Vagina (tissue), 2 donors: ENCODE results near the gene DTX1.

Experiments
- POLR2A ChIP-seq, 2 donors: fragments of 450-650 bp; IDR thresholded peaks; one replicate each; pipeline ENCODE4 v1.6.1; 2017; ENCODE audit warnings: antibody characterized with exemption in 2 of 2, mild to moderate bottlenecking in 2 of 2, moderate library complexity in 2 of 2
- TF ChIP-seq, protein P1 (sequence below), 3 experiments: fragments of 450-650 bp in 2 of 3; fragments of 200-600 bp in 1 of 3; sonication (generic) in 1 of 3; IDR thresholded peaks; one replicate each; pipeline ENCODE4 v1.5.1; 2017 to 2019; ENCODE audit warnings: antibody characterized with exemption in 3 of 3, mild to moderate bottlenecking in 2 of 3, moderate library complexity in 2 of 3

DNA sequence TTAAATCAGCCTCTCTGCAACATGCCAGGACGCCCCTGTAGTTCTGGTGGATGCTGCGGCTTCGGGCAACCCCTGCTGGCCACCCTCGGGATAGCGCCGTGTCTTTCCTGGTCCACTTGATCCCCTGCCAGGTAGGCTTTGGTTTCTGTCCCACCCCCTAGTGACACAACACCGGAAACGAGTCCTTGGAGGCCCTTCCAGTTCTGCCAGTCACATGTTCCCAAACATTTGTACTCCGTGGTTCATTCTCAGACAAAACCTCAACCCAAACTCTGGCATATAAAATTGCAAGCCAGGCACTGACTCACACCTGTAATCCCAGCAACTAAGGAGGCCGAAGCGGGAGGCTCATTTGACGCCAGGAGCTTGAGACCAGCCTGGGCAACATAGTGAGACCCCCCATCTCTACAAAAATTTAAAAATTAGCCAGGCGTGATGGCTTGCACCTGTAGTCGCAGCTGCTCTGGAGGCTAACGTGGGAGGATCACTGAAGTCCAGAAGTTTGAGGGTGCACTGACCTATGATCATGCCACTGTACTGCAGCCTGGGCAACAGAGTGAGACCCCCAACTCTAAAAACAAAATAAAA is 42.0 kb downstream of the DTX1 start:
- TF ChIP-seq, protein P1, sequence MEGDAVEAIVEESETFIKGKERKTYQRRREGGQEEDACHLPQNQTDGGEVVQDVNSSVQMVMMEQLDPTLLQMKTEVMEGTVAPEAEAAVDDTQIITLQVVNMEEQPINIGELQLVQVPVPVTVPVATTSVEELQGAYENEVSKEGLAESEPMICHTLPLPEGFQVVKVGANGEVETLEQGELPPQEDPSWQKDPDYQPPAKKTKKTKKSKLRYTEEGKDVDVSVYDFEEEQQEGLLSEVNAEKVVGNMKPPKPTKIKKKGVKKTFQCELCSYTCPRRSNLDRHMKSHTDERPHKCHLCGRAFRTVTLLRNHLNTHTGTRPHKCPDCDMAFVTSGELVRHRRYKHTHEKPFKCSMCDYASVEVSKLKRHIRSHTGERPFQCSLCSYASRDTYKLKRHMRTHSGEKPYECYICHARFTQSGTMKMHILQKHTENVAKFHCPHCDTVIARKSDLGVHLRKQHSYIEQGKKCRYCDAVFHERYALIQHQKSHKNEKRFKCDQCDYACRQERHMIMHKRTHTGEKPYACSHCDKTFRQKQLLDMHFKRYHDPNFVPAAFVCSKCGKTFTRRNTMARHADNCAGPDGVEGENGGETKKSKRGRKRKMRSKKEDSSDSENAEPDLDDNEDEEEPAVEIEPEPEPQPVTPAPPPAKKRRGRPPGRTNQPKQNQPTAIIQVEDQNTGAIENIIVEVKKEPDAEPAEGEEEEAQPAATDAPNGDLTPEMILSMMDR (IDR thresholded peaks at IDR 0.05) = peak; percentile 29 to 68 (median 46)
- no peak for TF ChIP-seq POLR2A (IDR thresholded peaks at IDR 0.05)
